HCT116 (cell line): ENCODE data around the gene C9orf50.

Experiments used
- CEBPB ChIP-seq: IDR thresholded peaks from 2 replicates; pipeline ENCODE4 v1.6.1; 2012; ENCODE audit warnings: low read depth
- CTCF ChIP-seq, 3 experiments: fragments of 200-600 bp in 1 of 3; sonication (generic) in 1 of 3; IDR thresholded peaks in 2 of 3; conservative IDR thresholded peaks in 1 of 3; 2 replicates each; pipeline ENCODE4 v1.5.1; 2012 to 2017; ENCODE audit warnings: low read depth in 2 of 3, low read length in 2 of 3, antibody characterized with exemption in 1 of 3, borderline replicate concordance in 1 of 3, control low read depth in 1 of 3, mild to moderate bottlenecking in 1 of 3, mixed read lengths in 1 of 3, mixed run types in 1 of 3, moderate library complexity in 1 of 3; ENCODE audit not compliant: insufficient read depth in 1 of 3
- EZH2phosphoT487 ChIP-seq: fragments of 200-600 bp; IDR thresholded peaks from 2 replicates; pipeline ENCODE4 v1.6.1; 2018; ENCODE audit warnings: antibody characterized with exemption, borderline replicate concordance
- POLR2A ChIP-seq: IDR thresholded peaks from 2 replicates; pipeline ENCODE4 v1.7.0; 2011; ENCODE audit warnings: borderline replicate concordance; ENCODE audit not compliant: insufficient read depth, insufficient read length; ENCODE audit errors: extremely low read depth
- POLR2AphosphoS5 ChIP-seq: IDR thresholded peaks from 2 replicates; pipeline ENCODE4 v1.6.1; 2011; ENCODE audit warnings: mild to moderate bottlenecking, low read depth, low read length, moderate library complexity
- RAD21 ChIP-seq: IDR thresholded peaks from 2 replicates; pipeline ENCODE4 v1.6.1; 2012; ENCODE audit warnings: low read depth, mild to moderate bottlenecking
- SIN3A ChIP-seq: IDR thresholded peaks from 2 replicates; pipeline ENCODE4 v1.6.1; 2012; ENCODE audit warnings: low read depth
- SRF ChIP-seq: IDR thresholded peaks from 2 replicates; pipeline ENCODE4 v1.6.1; 2012; ENCODE audit warnings: low read depth
- ZFX ChIP-seq: fragments of 450-650 bp; IDR thresholded peaks from 2 replicates; pipeline ENCODE4 v1.6.1; 2017
- TF ChIP-seq, protein P1 (sequence below): IDR thresholded peaks from 2 replicates; pipeline ENCODE4 v1.6.1; 2012; ENCODE audit warnings: low read depth

- TF ChIP-seq SRF: no peak
- no peak for TF ChIP-seq ZFX
- no peak for TF ChIP-seq CEBPB
- TF ChIP-seq RAD21: no peak
- peak; percentile 71 for TF ChIP-seq POLR2AphosphoS5
- no peak for TF ChIP-seq CTCF (IDR thresholded peaks at IDR 0.05 in 2 of 3, conservative IDR thresholded peaks at IDR 0.05 in 1 of 3; ENCODE audit: borderline replicate concordance in 1 of 3, insufficient read depth in 1 of 3, low read depth in 2 of 3, low read length in 2 of 3)
- TF ChIP-seq, protein P1, sequence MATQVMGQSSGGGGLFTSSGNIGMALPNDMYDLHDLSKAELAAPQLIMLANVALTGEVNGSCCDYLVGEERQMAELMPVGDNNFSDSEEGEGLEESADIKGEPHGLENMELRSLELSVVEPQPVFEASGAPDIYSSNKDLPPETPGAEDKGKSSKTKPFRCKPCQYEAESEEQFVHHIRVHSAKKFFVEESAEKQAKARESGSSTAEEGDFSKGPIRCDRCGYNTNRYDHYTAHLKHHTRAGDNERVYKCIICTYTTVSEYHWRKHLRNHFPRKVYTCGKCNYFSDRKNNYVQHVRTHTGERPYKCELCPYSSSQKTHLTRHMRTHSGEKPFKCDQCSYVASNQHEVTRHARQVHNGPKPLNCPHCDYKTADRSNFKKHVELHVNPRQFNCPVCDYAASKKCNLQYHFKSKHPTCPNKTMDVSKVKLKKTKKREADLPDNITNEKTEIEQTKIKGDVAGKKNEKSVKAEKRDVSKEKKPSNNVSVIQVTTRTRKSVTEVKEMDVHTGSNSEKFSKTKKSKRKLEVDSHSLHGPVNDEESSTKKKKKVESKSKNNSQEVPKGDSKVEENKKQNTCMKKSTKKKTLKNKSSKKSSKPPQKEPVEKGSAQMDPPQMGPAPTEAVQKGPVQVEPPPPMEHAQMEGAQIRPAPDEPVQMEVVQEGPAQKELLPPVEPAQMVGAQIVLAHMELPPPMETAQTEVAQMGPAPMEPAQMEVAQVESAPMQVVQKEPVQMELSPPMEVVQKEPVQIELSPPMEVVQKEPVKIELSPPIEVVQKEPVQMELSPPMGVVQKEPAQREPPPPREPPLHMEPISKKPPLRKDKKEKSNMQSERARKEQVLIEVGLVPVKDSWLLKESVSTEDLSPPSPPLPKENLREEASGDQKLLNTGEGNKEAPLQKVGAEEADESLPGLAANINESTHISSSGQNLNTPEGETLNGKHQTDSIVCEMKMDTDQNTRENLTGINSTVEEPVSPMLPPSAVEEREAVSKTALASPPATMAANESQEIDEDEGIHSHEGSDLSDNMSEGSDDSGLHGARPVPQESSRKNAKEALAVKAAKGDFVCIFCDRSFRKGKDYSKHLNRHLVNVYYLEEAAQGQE: no peak
- no peak for TF ChIP-seq POLR2A
- TF ChIP-seq EZH2phosphoT487: no peak
- no peak for TF ChIP-seq SIN3A
Measured at GRCh38 chr9:129596541-129597331, 24.2 kb downstream of the C9orf50 start.
